Measurements from ENCODE around the gene KCNA10.

KCNA10 gene

GRCh38 chr1:110478886-110479285 lies 40.1 kb downstream of the KCNA10 start:
- DNase-seq: no peak

GRCh38 chr1:110477967-110478640 lies 40.9 kb downstream of the KCNA10 start:
- no peak for DNase-seq

GRCh38 chr1:110477445-110477957 lies 41.5 kb downstream of the KCNA10 start:
- DNase-seq: no peak

- DNase-seq: no peak
Observed at GRCh38 chr1:110477041-110477440, 41.9 kb downstream of the KCNA10 start.

- no peak for DNase-seq
Observed at GRCh38 chr1:110476028-110476765, 42.8 kb downstream of the KCNA10 start.

- DNase-seq: no peak
Observed at GRCh38 chr1:110475362-110476027, 43.5 kb downstream of the KCNA10 start.

- no peak for DNase-seq
Observed at GRCh38 chr1:110474444-110474843, 44.5 kb downstream of the KCNA10 start.

- no peak for DNase-seq
Observed at GRCh38 chr1:110472546-110472945, 46.4 kb downstream of the KCNA10 start.

- no peak for DNase-seq
Observed at GRCh38 chr1:110471131-110471530, 47.8 kb downstream of the KCNA10 start.
